GM12865 (cell line): ENCODE data around the gene CTDSPL2.

Experiments used
- DNase-seq: peaks from one replicate; pipeline ENCODE4 v3.0.0; 2010; ENCODE audit warnings: low read depth
- H3K4me3 ChIP-seq: 2 replicates; pipeline ENCODE4 v1.5.1; 2011; ENCODE audit warnings: mild to moderate bottlenecking, low read depth, low read length, control low read depth
- TF ChIP-seq, protein P1 (sequence below): IDR thresholded peaks from 2 replicates; pipeline ENCODE4 v1.5.1; 2011; ENCODE audit warnings: low read length, control low read depth, low read depth, inconsistent platforms; ENCODE audit not compliant: insufficient read depth; ENCODE audit errors: missing control alignments

CTDSPL2 gene

DNA sequence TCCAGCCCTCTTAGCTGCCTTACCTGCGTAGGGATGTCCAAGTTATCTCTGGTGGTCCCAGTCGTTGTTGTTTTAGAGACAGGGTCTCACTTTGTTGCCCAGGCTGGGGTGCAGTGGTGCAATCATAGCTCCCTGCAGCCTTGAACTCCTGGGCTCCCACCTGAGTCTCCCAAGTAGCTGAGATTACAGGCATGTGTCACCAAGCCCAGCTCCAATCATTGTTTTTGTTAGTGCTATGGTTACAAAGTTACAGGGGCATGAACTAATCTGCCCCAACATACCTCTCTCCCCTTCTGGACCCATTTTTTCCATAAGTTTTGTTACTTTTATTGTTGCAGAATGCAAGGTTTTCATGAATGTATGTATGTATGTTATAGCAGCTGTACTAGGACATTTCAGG is 54.7 kb downstream of the CTDSPL2 start:
- no peak for DNase-seq
- no peak overlapping the region for H3K4me3 ChIP-seq
- TF ChIP-seq, protein P1, sequence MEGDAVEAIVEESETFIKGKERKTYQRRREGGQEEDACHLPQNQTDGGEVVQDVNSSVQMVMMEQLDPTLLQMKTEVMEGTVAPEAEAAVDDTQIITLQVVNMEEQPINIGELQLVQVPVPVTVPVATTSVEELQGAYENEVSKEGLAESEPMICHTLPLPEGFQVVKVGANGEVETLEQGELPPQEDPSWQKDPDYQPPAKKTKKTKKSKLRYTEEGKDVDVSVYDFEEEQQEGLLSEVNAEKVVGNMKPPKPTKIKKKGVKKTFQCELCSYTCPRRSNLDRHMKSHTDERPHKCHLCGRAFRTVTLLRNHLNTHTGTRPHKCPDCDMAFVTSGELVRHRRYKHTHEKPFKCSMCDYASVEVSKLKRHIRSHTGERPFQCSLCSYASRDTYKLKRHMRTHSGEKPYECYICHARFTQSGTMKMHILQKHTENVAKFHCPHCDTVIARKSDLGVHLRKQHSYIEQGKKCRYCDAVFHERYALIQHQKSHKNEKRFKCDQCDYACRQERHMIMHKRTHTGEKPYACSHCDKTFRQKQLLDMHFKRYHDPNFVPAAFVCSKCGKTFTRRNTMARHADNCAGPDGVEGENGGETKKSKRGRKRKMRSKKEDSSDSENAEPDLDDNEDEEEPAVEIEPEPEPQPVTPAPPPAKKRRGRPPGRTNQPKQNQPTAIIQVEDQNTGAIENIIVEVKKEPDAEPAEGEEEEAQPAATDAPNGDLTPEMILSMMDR, result no peak

DNA sequence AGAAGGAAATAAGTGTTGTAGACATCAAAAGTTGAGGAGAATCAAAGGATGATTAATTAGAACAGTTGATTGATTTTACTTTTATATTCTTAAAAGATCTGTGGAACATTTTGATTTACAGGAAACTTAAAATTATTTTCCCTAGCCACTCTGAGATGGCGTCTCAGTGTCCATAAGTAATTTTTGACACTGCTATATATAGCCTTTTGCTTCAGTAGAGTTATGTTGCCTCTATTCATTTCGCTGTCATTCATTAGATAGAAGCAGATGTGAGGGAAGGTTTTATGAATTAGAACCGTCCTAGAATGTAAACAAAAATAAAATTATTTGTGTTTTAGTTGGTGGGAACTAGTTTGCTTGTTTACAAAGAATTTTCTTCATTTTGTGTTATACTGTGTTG is 58.5 kb downstream of the CTDSPL2 start:
- H3K4me3 ChIP-seq, result no peak overlapping the region
- DNase-seq, result no peak
- TF ChIP-seq, protein P1, result no peak

DNA sequence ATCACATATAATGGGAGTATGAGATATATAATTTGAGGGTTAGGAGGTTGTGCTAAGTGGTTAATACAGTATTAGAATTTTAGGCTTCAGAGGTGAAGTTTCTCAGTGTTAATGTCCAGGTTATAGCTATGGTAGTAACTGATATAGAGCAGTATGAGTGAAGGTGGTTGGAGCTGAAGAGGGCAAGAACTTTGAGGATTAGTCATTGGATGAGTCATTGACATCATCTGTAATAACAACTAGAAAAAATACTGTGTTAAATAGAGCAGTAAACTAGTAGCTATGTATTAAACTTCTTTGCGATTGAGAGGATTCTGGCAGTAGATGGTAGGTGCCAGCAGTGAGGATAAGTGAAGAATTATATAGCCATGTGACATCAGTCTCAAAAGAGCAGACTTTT is 62.0 kb downstream of the CTDSPL2 start:
- TF ChIP-seq, protein P1, result no peak
- no peak for DNase-seq
- H3K4me3 ChIP-seq, result no peak overlapping the region

DNA sequence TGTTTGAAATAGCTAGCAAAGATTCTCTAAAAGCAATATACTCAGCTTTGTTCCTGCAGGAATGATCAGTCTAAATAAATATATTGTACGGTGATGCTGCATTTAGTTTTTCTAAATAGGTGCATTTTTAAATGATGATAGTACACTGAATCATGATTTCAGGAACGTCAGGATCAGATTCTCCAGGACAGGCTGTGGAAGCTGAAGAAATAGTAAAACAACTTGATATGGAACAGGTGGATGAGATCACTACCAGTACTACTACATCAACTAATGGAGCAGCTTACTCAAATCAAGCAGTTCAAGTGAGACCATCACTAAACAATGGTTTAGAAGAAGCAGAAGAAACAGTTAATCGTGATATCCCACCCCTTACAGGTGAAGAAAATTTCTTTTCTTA is 63.2 kb downstream of the CTDSPL2 start:
- H3K4me3 ChIP-seq, result no peak overlapping the region
- TF ChIP-seq, protein P1, result no peak
- no peak for DNase-seq

DNA sequence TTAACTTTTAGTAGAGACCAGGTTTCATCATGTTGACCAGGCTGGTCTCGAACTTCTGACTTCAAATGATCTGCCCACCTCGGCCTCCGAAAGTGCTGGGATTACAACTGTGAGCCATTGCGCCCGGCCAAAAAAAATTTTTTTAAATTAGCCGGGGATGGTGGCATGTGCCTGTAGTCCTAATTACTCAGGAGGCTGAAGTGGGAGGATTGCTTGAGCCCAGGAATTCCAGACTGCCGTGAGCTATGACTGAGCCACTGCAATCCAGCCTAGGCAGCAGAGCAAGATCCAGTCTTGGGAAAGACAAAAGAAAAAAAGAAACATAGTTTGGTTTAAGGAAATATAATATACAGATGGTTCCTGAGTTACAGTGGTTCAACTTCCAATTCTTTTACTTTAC is 64.6 kb downstream of the CTDSPL2 start:
- no peak for DNase-seq
- TF ChIP-seq, protein P1, result no peak
- no peak overlapping the region for H3K4me3 ChIP-seq

DNA sequence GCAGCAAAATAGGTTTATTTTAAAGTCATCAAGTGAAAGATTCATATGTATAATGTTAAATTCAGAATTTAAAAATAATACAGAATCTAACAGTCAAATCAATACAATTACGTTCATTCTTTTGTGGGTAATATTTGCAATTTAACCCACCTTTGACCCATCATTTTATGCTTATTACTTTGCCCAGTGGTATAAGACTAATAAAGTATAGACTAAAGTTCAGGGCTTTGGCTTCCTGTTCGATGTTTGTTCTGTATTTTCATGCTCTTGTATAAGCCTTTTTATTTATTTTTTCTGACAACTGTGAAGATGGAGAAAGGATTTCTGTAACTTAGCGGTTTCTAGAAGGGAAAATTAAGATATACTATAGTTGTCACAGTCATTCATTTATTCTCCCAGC is 65.2 kb downstream of the CTDSPL2 start:
- no peak overlapping the region for H3K4me3 ChIP-seq
- DNase-seq, result no peak
- TF ChIP-seq, protein P1, result no peak

DNA sequence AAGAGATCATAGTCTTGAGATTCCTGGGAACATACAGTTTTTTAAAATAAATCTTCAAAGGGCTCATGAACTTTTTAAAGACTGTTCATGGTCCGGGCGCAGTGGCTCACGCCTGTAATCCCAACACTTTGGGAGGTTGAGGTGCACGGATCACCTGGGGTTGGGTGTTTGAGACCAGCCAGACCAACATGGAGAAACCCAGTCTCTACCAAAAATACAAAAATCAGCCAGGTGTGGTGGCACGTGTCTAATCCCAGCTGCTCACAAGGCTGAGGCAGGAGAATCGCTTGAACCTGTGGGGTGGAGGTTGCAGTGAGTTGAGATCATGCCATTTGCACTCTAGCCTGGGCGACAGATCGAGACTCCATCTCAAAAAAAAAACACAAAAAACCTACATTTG is 68.1 kb downstream of the CTDSPL2 start:
- TF ChIP-seq, protein P1, result no peak
- H3K4me3 ChIP-seq, result no peak overlapping the region
- DNase-seq, result no peak
